Neural cell (in vitro differentiated cells): Measurements from ENCODE around the gene PIM2. TPM values are rescaled to one million over a fixed set of nuclear protein-coding genes. Genes with fewer than 3 reads are reported as not detected.

Experiments used
- H2AFZ ChIP-seq: fragments of 200-600, 300-800 bp; sonication (generic), shearing (Covaris generic); 2 replicates; pipeline ENCODE4 v1.6.0; 2014; ENCODE audit warnings: low read depth, mild to moderate bottlenecking, antibody characterized with exemption, low read length, moderate library complexity
- H3F3A ChIP-seq: fragments of 200-600 bp; shearing (Covaris generic); 2 replicates; pipeline ENCODE4 v1.6.1; 2016; ENCODE audit warnings: mild to moderate bottlenecking, moderate library complexity, mixed read lengths, antibody characterized with exemption, low read length; ENCODE audit not compliant: insufficient read depth, poor library complexity, severe bottlenecking
- H3K27ac ChIP-seq: fragments of 200-600, 300-800 bp; sonication (generic), shearing (Covaris generic); 2 replicates; pipeline ENCODE4 v1.5.1; 2014; ENCODE audit warnings: mild to moderate bottlenecking, low read length, moderate library complexity
- H3K27me3 ChIP-seq: fragments of 300-800, 200-600 bp; sonication (generic), shearing (Covaris generic); 2 replicates; pipeline ENCODE4 v1.6.0; 2014; ENCODE audit warnings: mild to moderate bottlenecking, low read depth, low read length, moderate library complexity; ENCODE audit not compliant: insufficient read depth
- H3K36me3 ChIP-seq: fragments of 300-800, 200-600 bp; sonication (generic), shearing (Covaris generic); 2 replicates; pipeline ENCODE4 v1.5.1; 2014; ENCODE audit warnings: mild to moderate bottlenecking, antibody characterized with exemption, low read length, moderate library complexity; ENCODE audit not compliant: insufficient read depth
- H3K4me2 ChIP-seq: fragments of 300-800, 200-600 bp; sonication (generic), shearing (Covaris generic); 2 replicates; pipeline ENCODE4 v1.6.0; 2014; ENCODE audit warnings: mild to moderate bottlenecking, low read length
- H3K4me3 ChIP-seq: fragments of 300-800, 200-600 bp; sonication (generic), shearing (Covaris generic); 2 replicates; pipeline ENCODE4 v1.5.1; 2014; ENCODE audit warnings: mild to moderate bottlenecking, low read length, moderate library complexity
- H3K79me2 ChIP-seq: fragments of 200-600 bp; shearing (Covaris generic); replicated peaks from 2 replicates; pipeline ENCODE4 v1.6.0; 2014; ENCODE audit warnings: mild to moderate bottlenecking, low read length, moderate library complexity; ENCODE audit not compliant: insufficient read depth
- H3K9ac ChIP-seq: fragments of 300-800, 200-600 bp; sonication (generic), shearing (Covaris generic); 2 replicates; pipeline ENCODE4 v1.6.1; 2016; ENCODE audit warnings: mild to moderate bottlenecking, low read length, mixed read lengths
- H3K9me2 ChIP-seq: fragments of 200-600 bp; shearing (Covaris generic); 2 replicates; pipeline ENCODE4 v1.6.1; 2016; ENCODE audit warnings: mild to moderate bottlenecking, low read length, mixed read lengths; ENCODE audit not compliant: insufficient read depth
- H3K9me3 ChIP-seq: fragments of 200-600, 300-800 bp; sonication (generic), shearing (Covaris generic); 2 replicates; pipeline ENCODE4 v1.6.1; 2016; ENCODE audit warnings: mild to moderate bottlenecking, mixed run types, low read length, moderate library complexity, mixed read lengths
- H4K20me1 ChIP-seq: fragments of 200-600 bp; shearing (Covaris generic); 2 replicates; pipeline ENCODE4 v1.6.1; 2016; ENCODE audit warnings: mild to moderate bottlenecking, mixed run types; ENCODE audit not compliant: insufficient read depth
- CTCF ChIP-seq: fragments of 450-650 bp; IDR thresholded peaks from 2 replicates; pipeline ENCODE4 v1.5.1; 2014; ENCODE audit warnings: antibody characterized with exemption, mild to moderate bottlenecking, moderate library complexity; ENCODE audit not compliant: poor library complexity, severe bottlenecking
- EP300 ChIP-seq: fragments of 450-650 bp; conservative IDR thresholded peaks from 2 replicates; pipeline ENCODE4 v1.6.1; 2014; ENCODE audit warnings: antibody characterized with exemption, mild to moderate bottlenecking, moderate library complexity; ENCODE audit not compliant: poor library complexity, severe bottlenecking
- EZH2 ChIP-seq: fragments of 200-600, 300-800 bp; shearing (Covaris generic), sonication (generic); IDR thresholded peaks from 2 replicates; pipeline ENCODE4 v1.6.1; 2014; ENCODE audit warnings: antibody characterized with exemption, low read length, borderline replicate concordance, mild to moderate bottlenecking; ENCODE audit not compliant: insufficient read depth, poor library complexity, severe bottlenecking
- MXI1 ChIP-seq: fragments of 450-650 bp; conservative IDR thresholded peaks from 2 replicates; pipeline ENCODE4 v1.6.1; 2014; ENCODE audit warnings: antibody characterized with exemption, mild to moderate bottlenecking; ENCODE audit not compliant: poor library complexity, severe bottlenecking
- POLR2AphosphoS5 ChIP-seq: IDR thresholded peaks from 2 replicates; pipeline ENCODE4 v1.6.1; 2012
- RAD21 ChIP-seq: fragments of 450-650 bp; conservative IDR thresholded peaks from 2 replicates; pipeline ENCODE4 v1.6.1; 2014; ENCODE audit warnings: antibody characterized with exemption, mild to moderate bottlenecking, moderate library complexity
- REST ChIP-seq: IDR thresholded peaks from 2 replicates; pipeline ENCODE4 v1.6.1; 2012; ENCODE audit warnings: borderline replicate concordance
- SMC3 ChIP-seq: fragments of 450-650 bp; conservative IDR thresholded peaks from 2 replicates; pipeline ENCODE4 v1.6.1; 2014; ENCODE audit warnings: antibody characterized with exemption, mild to moderate bottlenecking, moderate library complexity; ENCODE audit not compliant: poor library complexity
- TAF1 ChIP-seq: IDR thresholded peaks from 2 replicates; pipeline ENCODE4 v1.6.1; 2012; ENCODE audit warnings: low read depth
- polyA plus RNA-seq: library from polyadenylated mRNA; depleted of rRNA; stranded (reverse); fragments of >200 nt; gene quantifications from 2 replicates; pipeline ENCODE4 v1.2.3, GENCODE V29; 2014

The PIM2 gene
- polyA plus RNA-seq, 1 donor from 2014 or later: 8.9 TPM

- H3K9me2 ChIP-seq: no peaks in the 10 kb centered on the region
- TF ChIP-seq MXI1 (no peak), TAF1 (no peak), SMC3 (no peak), REST (no peak), POLR2AphosphoS5 (no peak), CTCF (no peak), EZH2 (no peak), EP300 (no peak), RAD21 (no peak)
- no peak overlapping the region for H3K9ac ChIP-seq
- H4K20me1 ChIP-seq: no peaks in the 10 kb centered on the region
- H3F3A ChIP-seq: no peaks in the 10 kb centered on the region
- H2AFZ ChIP-seq: no peak overlapping the region
- no peaks in the 10 kb centered on the region for H3K79me2 ChIP-seq
- no peaks in the 10 kb centered on the region for H3K36me3 ChIP-seq
- no peak overlapping the region for H3K27ac ChIP-seq
- no peaks in the 10 kb centered on the region for H3K27me3 ChIP-seq
- no peak overlapping the region for H3K4me2 ChIP-seq
- no peak overlapping the region for H3K4me3 ChIP-seq
- no peaks in the 10 kb centered on the region for H3K9me3 ChIP-seq
Observed at GRCh38 chrX:48936429-48937053, 17.7 kb upstream of the PIM2 start.

- no peak for TF ChIP-seq TAF1
- TF ChIP-seq RAD21: no peak
- Histone ChIP-seq H2AFZ (no peak overlapping the region), H3K9ac (no peak overlapping the region), H4K20me1 (no peaks in the 10 kb centered on the region), H3K4me2 (no peak overlapping the region), H3F3A (no peaks in the 10 kb centered on the region), H3K27ac (no peak overlapping the region), H3K36me3 (no peaks in the 10 kb centered on the region), H3K27me3 (no peaks in the 10 kb centered on the region), H3K79me2 (no peaks in the 10 kb centered on the region), H3K9me3 (no peaks in the 10 kb centered on the region), H3K4me3 (no peak overlapping the region), H3K9me2 (no peaks in the 10 kb centered on the region)
Observed at GRCh38 chrX:48935301-48935670, 16.5 kb upstream of the PIM2 start.
